ENCODE data around the gene SMS. TPM values are rescaled to one million over a fixed set of nuclear protein-coding genes. Genes with fewer than 3 reads are reported as not detected.

The SMS gene
- total RNA-seq, 1 donor from 2014 or later = 161 TPM

- no peaks in the 10 kb centered on the region for H3K4me1 Mint-ChIP-seq (ENCODE audit: unreplicated experiment)
- no peaks in the 10 kb centered on the region for H3K9me3 Mint-ChIP-seq (ENCODE audit: unreplicated experiment)
- TF ChIP-seq, protein P1, sequence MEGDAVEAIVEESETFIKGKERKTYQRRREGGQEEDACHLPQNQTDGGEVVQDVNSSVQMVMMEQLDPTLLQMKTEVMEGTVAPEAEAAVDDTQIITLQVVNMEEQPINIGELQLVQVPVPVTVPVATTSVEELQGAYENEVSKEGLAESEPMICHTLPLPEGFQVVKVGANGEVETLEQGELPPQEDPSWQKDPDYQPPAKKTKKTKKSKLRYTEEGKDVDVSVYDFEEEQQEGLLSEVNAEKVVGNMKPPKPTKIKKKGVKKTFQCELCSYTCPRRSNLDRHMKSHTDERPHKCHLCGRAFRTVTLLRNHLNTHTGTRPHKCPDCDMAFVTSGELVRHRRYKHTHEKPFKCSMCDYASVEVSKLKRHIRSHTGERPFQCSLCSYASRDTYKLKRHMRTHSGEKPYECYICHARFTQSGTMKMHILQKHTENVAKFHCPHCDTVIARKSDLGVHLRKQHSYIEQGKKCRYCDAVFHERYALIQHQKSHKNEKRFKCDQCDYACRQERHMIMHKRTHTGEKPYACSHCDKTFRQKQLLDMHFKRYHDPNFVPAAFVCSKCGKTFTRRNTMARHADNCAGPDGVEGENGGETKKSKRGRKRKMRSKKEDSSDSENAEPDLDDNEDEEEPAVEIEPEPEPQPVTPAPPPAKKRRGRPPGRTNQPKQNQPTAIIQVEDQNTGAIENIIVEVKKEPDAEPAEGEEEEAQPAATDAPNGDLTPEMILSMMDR (IDR thresholded peaks at IDR 0.05; ENCODE audit: unreplicated experiment) = no peak
- no peak for DNase-seq (ENCODE audit: low spot score)
- H3K4me3 Mint-ChIP-seq (ENCODE audit: unreplicated experiment) = no peak overlapping the region
- H3K36me3 Mint-ChIP-seq (ENCODE audit: low read depth, unreplicated experiment) = peaks cover 17% of the 10 kb centered on the region
- H3K27me3 Mint-ChIP-seq (ENCODE audit: unreplicated experiment) = no peaks in the 10 kb centered on the region
- no peak overlapping the region for H3K27ac Mint-ChIP-seq (ENCODE audit: unreplicated experiment)
These were observed 51.0 kb downstream of the SMS start for GRCh38 chrX:21991504-21991903.

- Mint-ChIP-seq H3K9me3 (ENCODE audit: unreplicated experiment) (no peaks in the 10 kb centered on the region), H3K36me3 (ENCODE audit: low read depth, unreplicated experiment) (peaks cover 17% of the 10 kb centered on the region), H3K27ac (ENCODE audit: unreplicated experiment) (no peak overlapping the region), H3K27me3 (ENCODE audit: unreplicated experiment) (no peaks in the 10 kb centered on the region), H3K4me1 (ENCODE audit: unreplicated experiment) (no peaks in the 10 kb centered on the region), H3K4me3 (ENCODE audit: unreplicated experiment) (no peak overlapping the region)
- TF ChIP-seq, protein P1 (IDR thresholded peaks at IDR 0.05; ENCODE audit: unreplicated experiment) = no peak
- DNase-seq (ENCODE audit: low spot score) = no peak
These were observed 52.8 kb downstream of the SMS start for GRCh38 chrX:21993265-21993664.

GRCh38 chrX:21996872-21997455 lies 56.5 kb downstream of the SMS start:
- Mint-ChIP-seq H3K27ac (ENCODE audit: unreplicated experiment) (peak overlapping the region; percentile 18), H3K4me3 (ENCODE audit: unreplicated experiment) (no peak overlapping the region), H3K4me1 (ENCODE audit: unreplicated experiment) (no peaks in the 10 kb centered on the region), H3K36me3 (ENCODE audit: low read depth, unreplicated experiment) (peaks cover 11% of the 10 kb centered on the region), H3K27me3 (ENCODE audit: unreplicated experiment) (no peaks in the 10 kb centered on the region), H3K9me3 (ENCODE audit: unreplicated experiment) (no peaks in the 10 kb centered on the region)
- DNase-seq (ENCODE audit: low spot score) = no peak
- TF ChIP-seq, protein P1 (IDR thresholded peaks at IDR 0.05; ENCODE audit: unreplicated experiment) = no peak

- H3K27me3 Mint-ChIP-seq (ENCODE audit: unreplicated experiment) = peaks cover 1% of the 10 kb centered on the region
- H3K36me3 Mint-ChIP-seq (ENCODE audit: low read depth, unreplicated experiment) = peaks cover 11% of the 10 kb centered on the region
- H3K4me1 Mint-ChIP-seq (ENCODE audit: unreplicated experiment) = no peaks in the 10 kb centered on the region
- H3K27ac Mint-ChIP-seq (ENCODE audit: unreplicated experiment) = no peak overlapping the region
- no peak overlapping the region for H3K4me3 Mint-ChIP-seq (ENCODE audit: unreplicated experiment)
- no peaks in the 10 kb centered on the region for H3K9me3 Mint-ChIP-seq (ENCODE audit: unreplicated experiment)
- DNase-seq (ENCODE audit: low spot score) = no peak
- TF ChIP-seq, protein P1 (IDR thresholded peaks at IDR 0.05; ENCODE audit: unreplicated experiment) = no peak
These were observed 57.5 kb downstream of the SMS start for GRCh38 chrX:21998037-21998436.

DNA sequence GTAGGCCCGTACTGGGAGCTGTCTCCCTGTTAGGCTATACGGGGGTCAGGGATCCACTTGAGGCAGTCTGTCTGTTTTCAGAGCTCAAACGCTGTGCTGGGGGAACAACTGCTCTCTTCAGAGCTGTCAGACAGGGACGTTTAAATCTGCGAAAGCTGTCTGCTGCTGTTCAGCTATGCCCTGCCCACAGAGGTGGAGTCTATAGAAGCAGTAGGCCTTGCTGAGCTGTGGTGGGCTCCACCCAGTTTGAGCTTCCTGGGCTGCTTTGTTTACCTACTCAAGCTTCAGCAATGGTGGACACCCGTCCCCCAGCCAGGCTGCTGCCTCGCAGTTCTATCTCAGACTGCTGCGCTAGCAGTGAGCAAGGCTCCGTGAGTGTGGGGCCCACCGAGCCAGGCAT lies 64.4 kb downstream of the SMS start:
- Mint-ChIP-seq H3K9me3 (ENCODE audit: unreplicated experiment) (no peaks in the 10 kb centered on the region), H3K4me1 (ENCODE audit: unreplicated experiment) (no peaks in the 10 kb centered on the region), H3K27me3 (ENCODE audit: unreplicated experiment) (peaks cover 1% of the 10 kb centered on the region), H3K4me3 (ENCODE audit: unreplicated experiment) (no peak overlapping the region), H3K27ac (ENCODE audit: unreplicated experiment) (no peak overlapping the region), H3K36me3 (ENCODE audit: low read depth, unreplicated experiment) (peaks cover 9% of the 10 kb centered on the region)
- TF ChIP-seq, protein P1 (IDR thresholded peaks at IDR 0.05; ENCODE audit: unreplicated experiment) = no peak
- no peak for DNase-seq (ENCODE audit: low spot score)

All from endothelial cell (in vitro differentiated cells).